Stimulated activated CD4-positive, alpha-beta T cell treated with anti-CD3 and anti-CD28 coated beads, Interleukin-2, amount 100 ng/mL, for 48 hours (primary cell): Measurements from ENCODE around the gene EIF2B1.

ENCODE experiments used
- DNase-seq, 2 donors: peaks; one replicate each; pipeline ENCODE4 v3.0.0-alpha.2; 2020

Gene EIF2B1

DNA sequence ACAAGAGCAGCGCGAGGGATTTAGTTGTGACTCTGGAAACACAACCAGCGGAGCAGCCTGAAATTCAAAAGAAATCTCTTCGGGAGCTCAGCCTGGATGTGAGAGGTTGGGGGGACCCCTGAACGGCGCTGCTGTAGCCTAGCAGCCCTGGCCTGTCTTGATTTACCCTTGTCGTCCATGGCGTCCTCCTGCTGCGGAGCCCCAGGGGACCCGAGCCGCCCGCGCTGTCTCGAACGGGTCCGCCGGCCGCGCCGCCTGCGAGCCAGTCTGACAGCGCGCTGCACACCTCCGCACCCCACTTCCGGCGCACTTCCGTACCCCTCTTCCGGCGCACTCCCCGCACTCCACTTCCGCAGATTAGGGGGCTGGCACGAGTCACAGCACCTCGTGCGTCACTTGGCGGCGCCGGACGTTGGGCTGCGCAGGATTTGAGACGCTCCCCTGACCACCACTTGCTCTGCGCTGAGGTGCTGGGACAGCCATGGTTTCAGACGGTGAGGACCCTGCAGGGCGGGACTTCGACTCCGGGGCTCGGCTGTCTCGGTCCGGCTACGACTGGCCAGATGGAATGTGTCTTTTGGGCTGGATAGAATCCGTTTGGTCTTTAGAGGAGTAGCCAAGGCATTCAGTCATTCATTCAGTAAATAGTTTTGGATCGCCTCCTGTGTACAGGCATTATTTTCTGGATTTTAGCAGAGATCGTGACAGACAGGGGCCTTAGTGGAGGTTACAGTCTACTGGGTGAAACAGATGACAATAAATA, at the start of gene EIF2B1, which contains the start of gene GTF2H3:
Gene EIF2B1 (minus strand): TSS at position 308 of the 763 bp plus-strand sequence. CDS start 129 bp downstream, at position 179.
Gene GTF2H3 (plus strand): TSS at position 451 of the 763 bp plus-strand sequence. CDS start 31 bp downstream, at position 482.
- DNase-seq, result peak; percentile 92 to 94

DNA sequence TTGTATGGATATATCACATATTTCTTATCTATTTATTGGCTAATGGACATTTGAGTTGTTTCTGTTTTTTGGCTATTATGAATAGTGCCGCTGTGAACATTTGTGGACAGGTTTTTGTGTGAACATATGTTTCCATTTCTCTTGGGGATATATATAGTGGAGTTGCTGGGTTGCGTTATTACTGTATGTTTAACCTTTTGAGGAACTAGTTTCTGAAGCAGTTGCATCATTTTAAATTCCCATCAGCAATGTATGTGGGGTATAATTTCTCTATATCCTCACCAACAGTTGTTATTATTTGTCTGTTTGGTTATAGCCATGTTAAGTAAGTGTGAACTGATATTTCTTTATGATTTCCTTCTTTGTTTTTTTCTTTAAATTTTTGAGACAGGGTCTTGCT, 48.1 kb upstream of the EIF2B1 start:
- DNase-seq, result no peak

DNA sequence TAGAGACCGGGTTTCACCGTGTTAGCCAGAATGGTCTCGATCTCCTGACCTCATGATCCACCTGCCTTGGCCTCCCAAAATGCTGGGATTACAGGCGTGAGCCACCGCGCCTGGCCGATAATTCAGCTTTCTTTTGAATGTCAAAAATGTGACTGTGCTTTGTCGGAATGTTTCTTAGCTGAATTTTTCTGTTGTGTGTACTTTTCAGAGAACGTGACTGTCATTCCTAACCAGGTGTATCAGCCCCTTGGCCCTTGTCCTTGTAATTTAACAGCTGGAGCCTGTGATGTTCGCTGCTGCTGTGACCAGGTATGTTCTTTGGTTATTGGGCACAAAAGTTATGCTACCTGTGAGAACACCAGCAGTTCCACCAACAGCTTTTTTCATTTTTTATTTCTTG, 45.5 kb upstream of the EIF2B1 start:
- DNase-seq, result no peak

DNA sequence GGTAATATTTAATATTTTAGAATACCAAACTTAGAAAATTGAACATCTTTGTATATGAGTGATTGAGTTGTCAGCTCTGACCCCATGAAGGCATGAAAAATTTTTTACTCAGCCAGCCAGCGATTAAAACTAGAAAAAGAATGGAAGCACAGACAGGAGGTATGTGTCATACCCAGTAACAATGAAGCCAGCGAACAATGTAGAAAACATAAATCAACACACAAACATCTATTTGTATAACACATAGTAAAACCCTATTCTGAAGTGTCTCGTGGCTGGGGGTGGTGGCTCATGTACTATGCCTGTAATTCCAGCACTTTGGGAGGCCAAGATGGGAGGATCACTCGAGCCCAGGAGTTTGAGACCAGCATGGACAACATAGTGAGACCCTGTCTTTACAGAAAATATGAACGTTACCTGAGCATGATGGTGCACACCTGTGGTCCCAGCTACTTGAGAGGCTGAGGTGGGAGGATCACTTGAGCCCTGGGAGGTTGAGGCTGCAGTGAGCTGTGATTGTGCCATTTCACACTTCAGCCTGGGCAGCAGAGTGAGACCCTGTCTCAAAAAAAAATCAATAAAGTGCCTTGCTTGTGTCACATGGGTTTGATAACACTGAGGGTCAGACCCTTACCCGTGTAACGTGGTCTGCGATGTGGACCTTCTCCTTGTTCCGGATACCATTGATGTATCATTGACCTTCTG, 43.3 kb upstream of the EIF2B1 start:
- no peak for DNase-seq

DNA sequence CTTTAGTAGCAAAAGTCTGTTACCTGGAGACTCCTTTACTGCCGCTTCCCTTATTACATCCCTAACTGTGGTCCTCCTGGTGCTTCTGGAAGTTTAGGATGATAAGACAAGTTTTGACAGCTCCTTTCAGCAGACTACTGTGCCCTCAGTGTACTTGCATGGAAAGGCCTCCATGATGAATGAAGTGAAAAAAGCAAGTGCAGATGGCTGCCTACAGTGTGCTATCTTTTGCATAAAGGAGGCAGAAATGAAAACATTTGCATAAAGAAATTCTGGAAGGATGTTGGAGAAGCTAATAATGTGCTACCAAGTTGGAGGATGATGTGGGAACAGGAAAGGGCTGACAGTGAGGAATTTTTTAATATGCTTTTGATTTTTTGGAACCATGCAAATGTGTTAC, 42.0 kb upstream of the EIF2B1 start:
- no peak for DNase-seq

DNA sequence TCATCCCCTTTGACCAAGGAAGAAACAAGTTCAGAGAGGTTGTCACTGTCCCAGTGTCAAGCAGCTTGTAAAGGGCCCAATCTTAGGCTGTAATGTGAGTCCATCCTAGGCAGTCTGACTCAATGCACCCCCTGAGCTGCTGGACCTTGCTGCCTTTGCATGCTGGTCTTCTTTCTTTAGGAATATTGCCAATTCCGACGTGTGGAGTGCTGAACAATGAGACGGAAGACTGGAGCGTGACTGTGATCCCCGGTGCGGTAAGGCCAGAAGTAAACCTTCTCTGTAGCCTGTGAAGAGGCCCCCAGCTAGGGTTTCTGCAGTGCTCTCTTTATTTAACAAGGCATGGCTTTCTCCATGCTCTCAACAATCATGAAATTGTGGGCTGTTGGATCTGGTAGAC, 38.4 kb upstream of the EIF2B1 start:
- DNase-seq, result no peak

DNA sequence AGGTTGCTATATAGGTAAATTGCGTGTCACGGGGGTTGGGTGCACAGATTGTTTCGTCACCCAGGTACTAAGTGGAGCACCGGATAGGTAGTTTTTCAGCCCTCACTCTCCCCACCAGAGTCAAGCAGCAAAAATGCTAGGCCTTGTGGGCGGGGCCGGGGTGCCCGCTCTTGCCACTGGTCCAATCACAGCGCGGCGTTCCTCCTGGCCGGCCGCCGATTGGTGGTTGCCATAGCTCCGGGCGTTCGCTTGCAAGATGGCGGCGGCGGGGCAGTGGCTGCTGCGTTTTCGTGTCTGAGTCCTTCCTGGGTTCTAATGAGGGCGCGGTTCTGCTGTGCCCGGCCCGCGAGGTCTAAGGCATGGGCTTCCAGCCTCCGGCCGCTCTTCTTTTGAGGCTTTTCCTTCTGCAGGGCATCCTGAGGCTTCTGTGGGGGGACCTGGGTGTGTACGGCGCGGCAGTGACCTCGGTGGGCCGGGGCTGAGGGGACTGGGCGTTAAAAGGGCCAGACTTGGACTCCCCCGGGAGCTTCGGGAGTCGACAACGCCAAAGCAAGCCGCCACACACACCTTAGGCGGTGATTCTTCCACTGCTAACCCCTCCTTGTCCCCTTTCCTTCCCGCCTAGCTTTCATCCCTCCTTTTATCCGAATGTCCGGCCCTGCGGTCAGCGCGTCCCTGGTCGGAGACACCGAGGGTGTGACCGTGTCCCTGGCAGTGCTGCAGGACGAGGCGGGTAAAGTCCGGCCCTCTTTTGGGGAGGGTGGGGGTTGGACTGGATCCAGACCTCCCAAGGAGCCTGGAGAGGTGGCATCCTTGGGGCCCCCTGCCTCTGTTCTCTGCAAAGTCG, 37.6 kb upstream of the EIF2B1 start, which contains the start of gene TCTN2:
Gene TCTN2 (plus strand): TSS at position 232 of the 847 bp plus-strand sequence. CDS start 128 bp downstream, at position 360.
- peak; percentile 92 to 93 for DNase-seq

DNA sequence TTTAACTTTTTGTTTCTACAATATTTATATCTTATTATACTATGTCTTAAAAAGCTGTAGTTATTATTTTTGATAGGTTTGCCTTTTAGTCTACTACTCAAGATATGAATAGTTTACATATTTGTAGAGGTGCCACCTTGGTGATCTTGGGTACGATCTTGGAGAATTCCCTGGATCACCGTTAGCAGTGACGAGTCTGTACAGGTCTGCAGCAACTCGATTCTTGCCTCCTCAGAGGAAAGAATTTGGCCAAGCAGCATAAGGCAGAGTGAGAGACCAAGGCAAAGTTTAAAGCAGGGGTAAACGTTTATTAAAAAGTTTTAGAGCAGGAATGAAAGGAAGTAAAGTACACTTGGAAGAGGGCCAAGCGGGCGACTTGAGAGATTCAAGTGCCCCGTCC, 34.3 kb upstream of the EIF2B1 start:
- no peak for DNase-seq

DNA sequence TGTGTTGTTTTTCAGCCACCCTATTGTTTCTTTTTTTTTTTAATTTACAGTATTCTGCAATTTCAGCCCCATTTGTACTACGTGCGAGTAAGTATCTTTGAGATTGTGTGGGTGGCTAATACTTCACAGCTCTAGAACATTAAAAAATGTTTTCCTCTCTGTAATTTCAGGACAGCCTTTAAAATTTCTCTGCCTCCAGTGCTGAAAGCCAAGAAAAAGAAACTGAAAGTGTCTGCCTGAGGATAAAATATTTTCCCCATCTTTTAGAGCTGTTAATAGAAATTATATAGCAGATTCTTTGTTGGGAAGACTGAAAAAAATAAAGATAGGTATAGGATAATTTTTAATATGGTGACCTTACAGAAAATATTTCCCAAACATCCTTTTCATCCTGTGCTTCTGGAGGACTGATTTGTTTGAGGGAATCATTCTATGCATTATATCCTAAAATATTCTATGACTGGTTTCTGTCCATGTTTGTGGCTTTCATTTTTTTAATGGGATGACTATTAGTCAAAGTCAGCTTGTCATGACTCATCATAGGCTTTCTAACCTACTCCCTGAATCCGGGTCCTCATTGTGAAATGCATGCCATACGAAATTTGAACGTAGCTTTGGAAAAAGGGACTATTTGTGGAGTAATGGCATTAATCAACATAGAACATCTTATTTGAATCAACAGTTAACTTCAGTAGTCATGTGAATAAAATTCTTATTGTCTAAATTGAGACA, 26.7 kb upstream of the EIF2B1 start:
- DNase-seq, result no peak

DNA sequence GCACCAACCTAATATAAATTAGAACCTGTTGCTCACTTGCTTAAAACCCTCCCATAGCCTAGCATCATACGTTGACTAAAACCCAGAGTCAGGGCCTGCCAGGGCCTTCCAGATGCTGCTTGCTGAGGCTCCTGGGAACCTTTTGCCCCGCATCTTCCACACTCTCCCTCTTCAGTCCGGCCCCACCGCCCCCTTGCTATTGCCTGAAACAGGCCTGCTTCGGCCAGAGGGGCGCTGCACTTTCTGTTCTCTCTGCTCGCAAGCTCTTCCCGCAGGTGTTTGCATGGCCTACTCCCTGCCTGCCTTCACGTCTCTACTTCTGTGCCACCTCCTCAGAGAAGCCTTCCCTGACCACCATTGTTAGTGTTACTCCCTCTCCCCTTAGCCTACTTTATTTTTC, 23.7 kb upstream of the EIF2B1 start:
- no peak for DNase-seq

DNA sequence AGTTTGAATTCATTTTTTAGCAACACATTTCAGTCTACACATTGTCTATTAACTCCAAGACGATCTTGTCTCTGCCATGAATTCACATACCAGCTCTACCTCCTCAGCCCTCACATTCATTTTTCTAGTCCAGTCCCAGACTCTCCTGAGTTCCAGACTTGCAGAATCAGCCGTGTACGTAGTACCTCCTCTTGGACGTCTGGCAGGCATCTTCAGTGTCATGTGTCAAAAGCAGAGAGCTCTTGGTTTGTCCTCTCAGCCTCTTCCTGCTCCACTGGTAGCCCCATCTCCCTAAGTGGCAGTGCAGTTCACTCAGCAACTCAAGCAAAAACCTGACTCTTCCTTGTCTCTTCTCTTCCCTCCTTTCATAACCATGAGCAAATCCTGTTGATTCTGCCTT, 22.9 kb upstream of the EIF2B1 start:
- no peak for DNase-seq

DNA sequence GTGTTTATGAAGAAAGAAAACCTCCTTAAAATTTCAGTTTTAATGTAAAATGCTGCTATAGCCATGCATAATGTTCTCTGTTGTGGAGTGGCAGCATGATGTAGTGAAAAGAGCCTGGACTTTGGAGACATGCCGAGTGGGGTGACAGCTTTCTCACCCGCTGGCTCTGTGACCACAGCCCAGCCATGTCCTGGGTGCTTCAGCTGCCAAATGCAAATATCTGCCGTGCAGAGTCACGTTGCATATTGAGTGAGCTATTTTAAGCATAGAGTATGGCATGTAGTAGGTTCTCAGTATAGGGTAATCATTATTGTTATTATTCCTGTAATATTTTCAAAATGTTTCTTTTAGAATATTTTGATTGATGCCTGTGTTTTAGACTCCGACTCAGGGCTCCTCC, 21.9 kb upstream of the EIF2B1 start:
- no peak for DNase-seq

DNA sequence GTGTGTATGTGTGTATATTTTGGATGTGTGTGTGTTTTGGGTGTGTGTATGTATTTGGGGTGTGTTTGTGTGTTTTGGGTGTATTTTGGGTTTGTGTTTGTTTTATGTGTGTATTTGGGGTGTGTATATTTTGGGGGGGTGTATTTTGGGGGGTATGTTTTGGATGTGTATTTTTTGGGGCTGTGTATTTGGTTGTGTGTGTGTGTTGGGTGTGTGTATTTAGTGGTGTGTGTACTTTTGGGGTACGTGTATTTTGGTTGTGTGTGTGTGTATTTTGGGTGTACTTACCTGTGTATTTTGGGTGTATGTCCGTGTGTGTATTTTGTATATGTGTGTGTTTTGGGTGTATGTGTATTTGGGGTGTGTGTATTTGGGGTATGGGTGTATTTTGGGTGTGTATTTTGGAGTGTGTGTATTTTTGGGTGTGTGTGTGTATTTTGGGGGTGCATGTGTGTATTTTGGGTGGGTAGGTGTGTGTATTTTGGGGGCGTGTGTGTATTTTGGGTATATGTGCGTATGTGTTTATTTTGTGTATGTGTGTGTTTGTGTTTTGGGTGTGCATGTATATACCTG, 20.7 kb upstream of the EIF2B1 start:
- no peak for DNase-seq

DNA sequence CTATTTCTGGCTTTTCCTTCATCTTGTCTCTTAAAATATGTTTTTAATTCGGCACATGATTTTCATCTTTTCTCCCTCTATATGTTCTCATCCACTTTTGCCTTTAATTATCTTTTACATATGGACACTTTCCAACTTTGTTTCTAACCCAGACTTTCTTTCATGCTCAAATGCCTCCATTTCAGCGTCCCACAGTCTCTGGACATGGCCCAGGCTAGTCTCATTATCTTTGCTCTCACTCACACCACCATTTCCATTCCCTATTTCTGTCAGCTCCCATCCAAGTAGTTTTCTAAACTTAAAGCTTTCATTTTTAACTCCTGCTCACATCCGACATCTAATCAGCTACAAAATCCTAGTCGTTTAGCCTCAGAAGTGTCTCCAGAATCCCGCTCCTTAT, 14.9 kb upstream of the EIF2B1 start:
- no peak for DNase-seq

DNA sequence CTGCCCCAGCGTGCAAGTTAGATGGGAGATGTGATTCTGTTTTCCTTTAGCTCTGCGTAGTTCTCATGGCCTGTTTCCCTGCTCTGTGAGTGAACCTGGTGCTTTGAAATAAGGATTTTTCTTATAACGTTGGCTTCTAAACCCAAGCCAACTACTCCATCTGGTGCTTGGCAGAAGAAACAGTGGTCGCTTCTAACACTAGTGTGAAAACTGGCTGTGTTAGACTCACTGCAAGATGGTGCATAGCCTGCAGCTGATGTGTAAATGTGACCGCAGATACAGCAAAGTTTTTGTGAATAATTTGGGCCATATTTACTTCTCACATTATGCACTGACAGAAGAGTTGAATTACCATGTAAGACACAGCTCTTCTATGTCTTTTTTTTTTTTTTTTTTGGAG, 12.4 kb upstream of the EIF2B1 start:
- DNase-seq, result no peak

DNA sequence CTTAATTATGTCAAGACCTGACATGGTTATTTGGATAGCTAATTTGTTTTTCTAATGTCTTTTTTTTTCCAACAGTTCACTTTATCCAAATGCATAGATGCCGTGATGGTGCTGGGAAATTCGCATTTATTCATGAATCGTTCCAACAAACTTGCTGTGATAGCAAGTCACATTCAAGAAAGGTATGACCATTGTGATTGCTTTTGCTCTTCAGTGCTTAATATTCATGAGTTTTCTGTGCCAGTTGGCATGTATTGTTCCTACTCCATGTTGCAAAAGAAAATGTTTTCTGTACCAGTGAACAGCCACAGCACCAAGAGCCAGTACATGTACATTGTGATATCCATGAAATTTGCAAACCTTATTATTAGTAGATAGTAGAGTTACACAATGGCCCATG, 11.9 kb upstream of the EIF2B1 start:
- no peak for DNase-seq

DNA sequence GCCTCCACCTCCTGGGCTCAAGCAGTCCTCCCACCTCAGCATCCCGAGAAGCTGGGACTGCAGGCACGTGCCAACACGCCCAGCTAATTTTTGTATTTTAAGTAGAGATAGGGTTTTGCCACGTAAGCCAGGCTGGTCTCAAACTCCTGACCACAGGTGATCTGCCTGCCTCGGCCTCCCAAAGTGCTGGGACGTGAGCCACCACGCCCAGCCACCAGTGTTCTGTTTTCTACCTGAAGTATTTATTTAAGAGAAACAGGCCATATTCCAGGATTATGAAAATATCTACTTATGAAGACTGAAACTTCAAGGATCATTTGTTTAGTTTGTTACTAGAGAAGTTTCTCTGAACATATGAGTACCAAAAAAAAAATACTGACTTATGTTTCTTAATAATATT, 10.4 kb upstream of the EIF2B1 start:
- no peak for DNase-seq

DNA sequence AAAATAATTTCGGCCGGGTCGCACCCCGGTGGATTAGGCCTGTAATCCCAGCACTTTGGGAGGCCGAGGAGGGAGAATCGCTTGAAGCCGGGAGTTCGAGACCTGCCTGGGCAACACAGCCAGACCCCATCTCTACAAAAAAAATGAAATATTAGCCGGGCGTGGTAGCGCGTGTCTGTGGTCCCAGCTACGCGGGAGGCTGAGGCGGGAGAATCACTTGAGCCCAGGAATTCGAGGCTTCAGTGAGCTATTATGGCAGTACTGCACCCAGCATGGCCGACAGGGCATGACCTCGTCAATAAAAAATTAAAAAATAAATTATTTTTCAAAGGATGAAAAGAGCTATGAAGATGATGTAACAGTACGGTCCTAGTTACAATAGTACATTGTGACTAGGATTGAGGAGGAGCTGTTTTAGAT, 666 bp upstream of the EIF2B1 start:
- no peak for DNase-seq

DNA sequence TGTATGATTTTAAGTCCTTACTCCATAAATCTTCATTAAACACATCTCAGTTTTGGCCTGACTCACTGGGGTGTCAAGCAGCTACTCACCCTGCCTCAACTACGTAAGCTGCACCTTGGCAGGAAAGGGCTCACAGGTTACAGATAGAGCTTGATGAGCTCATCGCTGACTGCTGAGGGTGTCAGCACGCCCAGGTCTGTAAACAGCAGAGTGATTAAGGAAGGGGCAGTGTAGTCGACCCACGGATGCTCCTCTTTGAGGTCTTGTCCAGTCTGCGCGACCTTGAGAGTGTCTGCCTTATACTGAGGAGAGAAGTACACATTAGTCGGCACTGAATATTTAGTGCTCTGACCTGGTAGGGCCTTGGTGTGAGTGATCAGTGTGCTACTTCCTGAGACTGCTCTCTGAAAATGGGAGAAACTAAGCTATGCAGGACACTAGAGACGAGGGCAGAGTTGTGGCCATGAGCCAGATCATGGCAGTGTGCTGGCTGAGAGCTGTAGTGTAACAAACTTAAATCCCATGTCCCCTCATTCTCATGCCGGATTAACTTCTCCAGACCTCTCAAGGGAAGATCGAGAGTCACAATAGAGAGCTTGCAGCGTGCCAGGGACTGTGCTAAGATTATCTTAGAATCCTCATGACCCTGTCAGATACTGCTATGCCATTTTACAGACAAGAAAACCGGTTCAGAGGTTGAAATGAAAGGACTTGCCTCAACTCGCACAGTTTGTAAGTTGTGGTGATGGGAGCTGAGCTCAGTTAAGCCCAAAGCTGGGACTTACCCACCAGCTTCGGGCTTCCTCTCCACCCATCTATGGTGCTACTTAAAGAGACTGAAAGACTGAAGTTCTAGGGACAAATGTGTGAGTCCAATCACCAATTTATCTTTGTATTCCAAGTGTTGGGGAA, 11.6 kb downstream of the EIF2B1 start:
- DNase-seq, result no peak

DNA sequence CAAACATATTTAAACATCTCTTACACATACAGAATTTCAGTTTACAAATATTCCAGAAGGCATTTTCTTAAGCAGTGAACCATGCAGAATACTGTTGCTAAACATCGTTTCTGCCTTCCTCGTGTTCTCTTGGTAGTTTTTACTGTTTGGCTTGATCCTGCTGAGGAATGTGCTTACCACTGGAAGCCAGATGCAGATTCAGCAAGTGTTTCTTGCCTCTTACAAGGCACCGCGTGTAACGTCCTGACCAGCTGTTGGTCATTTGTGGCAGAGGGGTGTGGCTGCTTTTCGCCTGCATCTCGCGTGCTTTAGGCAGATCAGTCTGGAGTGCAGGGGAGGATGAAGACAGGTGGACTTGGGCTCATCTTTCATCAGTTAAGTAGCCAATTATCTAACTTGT, 12.4 kb downstream of the EIF2B1 start:
- DNase-seq, result no peak

DNA sequence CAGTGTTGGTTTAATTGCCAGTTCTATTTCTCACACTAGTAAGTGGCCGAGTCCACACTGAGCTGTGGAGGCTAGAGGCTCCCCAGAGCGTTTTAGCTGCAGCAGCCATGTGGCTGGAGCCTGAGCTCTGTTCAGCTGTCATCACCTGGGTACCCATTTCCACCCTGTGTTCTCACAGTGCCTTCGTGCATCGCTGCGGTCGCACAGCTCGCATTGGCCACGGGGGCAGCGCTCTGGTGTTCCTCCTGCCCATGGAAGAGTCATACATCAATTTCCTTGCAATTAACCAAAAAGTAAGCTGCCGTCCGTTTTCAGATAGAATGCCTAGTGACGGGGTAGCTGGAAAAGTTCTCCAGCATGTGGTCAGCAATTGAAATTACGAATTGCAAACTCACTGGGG, 15.9 kb downstream of the EIF2B1 start:
- DNase-seq, result no peak
